IMR-90 (cell line): Measurements from ENCODE around the gene CST7. TPM values are rescaled to one million over a fixed set of nuclear protein-coding genes. Genes with fewer than 3 reads are reported as not detected.

ENCODE experiments used
- ATAC-seq: fragments of 200-7000 bp; cut with Tn5 transposase; 2 replicates; pipeline ENCODE4 v1.9.1; 2020; ENCODE audit warnings: low read depth, mild to moderate bottlenecking, moderate library complexity
- BruUV-seq: library from RNA; stranded (reverse); fragments of 400-500 nt; replicated peaks from 2 replicates; lab custom pipeline; 2021; lab: Mats Ljungman, UMichigan
- CTCF ChIA-PET: fragments of 300-600 bp; formaldehyde crosslinking; extraction: SDS; loops from one replicate; lab custom pipeline; 2021; ENCODE audit warnings: antibody characterized with exemption; lab: Yijun Ruan, JAX
- POLR2A ChIA-PET: fragments of 300-600 bp; sonication (Branson Sonifier 250); formaldehyde crosslinking; loops from one replicate; lab custom pipeline; 2022; ENCODE audit warnings: antibody characterized with exemption; ENCODE audit not compliant: unreplicated experiment; lab: Charles Lee
- DNase-seq: peaks from one replicate; pipeline ENCODE4 v3.0.0; 2013
- H2AFZ ChIP-seq: replicated peaks from 2 replicates; pipeline ENCODE3; 2013; ENCODE audit warnings: low read length, mild to moderate bottlenecking; ENCODE audit not compliant: poor library complexity
- H2AK5ac ChIP-seq: 2 replicates; pipeline ENCODE4 v1.6.1; 2013; ENCODE audit warnings: low read depth, low read length, inconsistent platforms
- H2AK9ac ChIP-seq: replicated peaks from 2 replicates; pipeline ENCODE3; 2013; ENCODE audit warnings: mild to moderate bottlenecking, low read depth, low read length, moderate library complexity; ENCODE audit not compliant: poor library complexity
- H2BK120ac ChIP-seq: 2 replicates; pipeline ENCODE4 v1.6.1; 2013; ENCODE audit warnings: low read depth, low read length, inconsistent platforms
- H2BK15ac ChIP-seq: 3 replicates; pipeline ENCODE4 v1.6.1; 2013; ENCODE audit warnings: low read depth, low read length, inconsistent platforms
- H2BK20ac ChIP-seq: 2 replicates; pipeline ENCODE4 v1.6.1; 2013; ENCODE audit warnings: low read depth, mild to moderate bottlenecking, inconsistent platforms, low read length, moderate library complexity
- H2BK5ac ChIP-seq: 2 replicates; pipeline ENCODE4 v1.6.1; 2013; ENCODE audit warnings: mild to moderate bottlenecking, low read depth, low read length, inconsistent platforms; ENCODE audit not compliant: poor library complexity, severe bottlenecking
- H3K14ac ChIP-seq: replicated peaks from 2 replicates; pipeline ENCODE4 v1.6.1; 2013; ENCODE audit warnings: low read depth, low read length, inconsistent platforms
- H3K18ac ChIP-seq: 2 replicates; pipeline ENCODE4 v1.6.1; 2013; ENCODE audit warnings: low read depth, low read length, control low read depth
- H3K23ac ChIP-seq: 2 replicates; pipeline ENCODE4 v1.6.1; 2013; ENCODE audit warnings: low read depth, low read length, inconsistent platforms
- H3K27ac ChIP-seq: 2 replicates; pipeline ENCODE4 v1.5.1; 2013; ENCODE audit warnings: mild to moderate bottlenecking, control low read depth, low read length; ENCODE audit not compliant: insufficient read depth
- H3K27me3 ChIP-seq: 2 replicates; pipeline ENCODE4 v1.6.1; 2013; ENCODE audit warnings: low read length; ENCODE audit not compliant: control insufficient read depth, insufficient read depth
- H3K36me3 ChIP-seq: 2 replicates; pipeline ENCODE4 v1.6.1; 2013; ENCODE audit warnings: low read length, mixed read lengths; ENCODE audit not compliant: control insufficient read depth, insufficient read depth
- H3K4ac ChIP-seq: 2 replicates; pipeline ENCODE4 v1.6.1; 2013; ENCODE audit warnings: low read depth, low read length, inconsistent platforms
- H3K4me1 ChIP-seq: 2 replicates; pipeline ENCODE4 v1.6.1; 2013; ENCODE audit warnings: low read length, mixed read lengths; ENCODE audit not compliant: control insufficient read depth, insufficient read depth
- H3K4me2 ChIP-seq: 2 replicates; pipeline ENCODE4 v1.6.1; 2013; ENCODE audit warnings: low read depth, mild to moderate bottlenecking, control low read depth, low read length, moderate library complexity
- H3K4me3 ChIP-seq: 2 replicates; pipeline ENCODE4 v1.5.1; 2013; ENCODE audit warnings: low read depth, mild to moderate bottlenecking, control low read depth, low read length, moderate library complexity; ENCODE audit not compliant: insufficient read depth
- H3K56ac ChIP-seq: 2 replicates; pipeline ENCODE4 v1.6.1; 2013; ENCODE audit warnings: low read length, inconsistent platforms; ENCODE audit not compliant: insufficient read depth; ENCODE audit errors: extremely low read depth
- H3K79me1 ChIP-seq, 2 experiments: 2 replicates each; pipeline ENCODE4 v1.6.1; 2013; ENCODE audit warnings: low read length in 2 of 2, inconsistent platforms in 1 of 2, low read depth in 1 of 2
- H3K9ac ChIP-seq: 2 replicates; pipeline ENCODE4 v1.6.1; 2013; ENCODE audit warnings: low read depth, low read length, control low read depth
- H3K9me1 ChIP-seq: 2 replicates; pipeline ENCODE4 v1.6.1; 2013; ENCODE audit warnings: low read length, inconsistent platforms; ENCODE audit not compliant: insufficient read depth
- H3K9me3 ChIP-seq: 2 replicates; pipeline ENCODE4 v1.6.1; 2013; ENCODE audit warnings: low read length; ENCODE audit not compliant: control insufficient read depth, insufficient read depth
- H4K20me1 ChIP-seq: 2 replicates; pipeline ENCODE4 v1.6.1; 2013; ENCODE audit warnings: low read length, inconsistent platforms; ENCODE audit not compliant: insufficient read depth
- H4K5ac ChIP-seq: 2 replicates; pipeline ENCODE4 v1.6.1; 2013; ENCODE audit warnings: mild to moderate bottlenecking, low read depth, low read length, control low read depth
- H4K8ac ChIP-seq, 2 experiments: 2 replicates each; pipeline ENCODE4 v1.6.1; 2013; ENCODE audit warnings: low read depth in 2 of 2, low read length in 2 of 2, control low read depth in 1 of 2, inconsistent platforms in 1 of 2
- H4K91ac ChIP-seq: 2 replicates; pipeline ENCODE4 v1.6.1; 2013; ENCODE audit warnings: low read depth, low read length, inconsistent platforms; ENCODE audit not compliant: insufficient read depth
- CEBPB ChIP-seq: IDR thresholded peaks from 2 replicates; pipeline ENCODE4 v1.6.1; 2012; ENCODE audit warnings: low read depth, low read length, improper control_type of control experiment
- CHD1 ChIP-seq: IDR thresholded peaks from 2 replicates; pipeline ENCODE4 v1.6.1; 2012; ENCODE audit warnings: low read depth, low read length, improper control_type of control experiment
- CTCF ChIP-seq: conservative IDR thresholded peaks from 2 replicates; pipeline ENCODE4 v1.5.1; 2012; ENCODE audit warnings: mild to moderate bottlenecking, low read depth, low read length, improper control_type of control experiment
- MAFK ChIP-seq: IDR thresholded peaks from 2 replicates; pipeline ENCODE4 v1.6.1; 2012; ENCODE audit warnings: low read depth, low read length, improper control_type of control experiment
- MAZ ChIP-seq: IDR thresholded peaks from 2 replicates; pipeline ENCODE4 v1.6.1; 2012; ENCODE audit warnings: low read depth, mild to moderate bottlenecking, low read length, improper control_type of control experiment, moderate library complexity, borderline replicate concordance
- RAD21 ChIP-seq: IDR thresholded peaks from 2 replicates; pipeline ENCODE4 v1.6.1; 2012; ENCODE audit warnings: low read length, improper control_type of control experiment
- RCOR1 ChIP-seq: IDR thresholded peaks from 2 replicates; pipeline ENCODE4 v1.6.1; 2012; ENCODE audit warnings: mild to moderate bottlenecking, low read length, improper control_type of control experiment; ENCODE audit not compliant: insufficient replicate concordance
- RFX5 ChIP-seq: IDR thresholded peaks from 2 replicates; pipeline ENCODE4 v1.8.0; 2012; ENCODE audit warnings: low read depth, mild to moderate bottlenecking, low read length, moderate library complexity
- SMC3 ChIP-seq: fragments of 150-350 bp; IDR thresholded peaks from 2 replicates; pipeline ENCODE4 v1.6.1; 2016; ENCODE audit warnings: low read depth, mild to moderate bottlenecking, antibody characterized with exemption, low read length, moderate library complexity
- WGBS, 2 experiments: methylation state at CpG; one replicate each; pipeline versions ENCODE4 v1.1.5 to v1.1.7; 2013; ENCODE audit warnings: missing lambda C conversion rate in 2 of 2; ENCODE audit not compliant: insufficient read length in 1 of 2; ENCODE audit errors: extremely low coverage in 2 of 2; 5-methylcytosine and 5-hydroxymethylcytosine counted together
- dilution Hi-C: fragments of 300-500 bp; cut with HindIII; formaldehyde crosslinking; loops from one replicate; pipeline ENCODE4 v1.14.3; 2018; ENCODE audit warnings: low sequenced_read_pairs; ENCODE audit not compliant: unreplicated experiment
- in situ Hi-C: fragments of 300-500 bp; cut with MboI; formaldehyde crosslinking; loops from 3 replicates; pipeline ENCODE4 v1.14.3; 2019; ENCODE audit warnings: low sequenced_read_pairs, inconsistent platforms, mixed read lengths
- intact Hi-C: fragments of 100-400 bp; cut with micrococcal nuclease; formaldehyde crosslinking; loops from 2 replicates; pipeline ENCODE4 v1.10.0; 2022
- polyA plus RNA-seq, 3 experiments: library from polyadenylated mRNA; depleted of rRNA; stranded (reverse); fragments of >200 nt; gene quantifications; 2 replicates each; pipeline ENCODE4 v1.2.3, GENCODE V29; 2012; ENCODE audit warnings: low replicate concordance in 1 of 3
- total RNA-seq: library from RNA; depleted of rRNA; stranded (reverse); fragments of >200 nt; gene quantifications from 2 replicates; pipeline ENCODE4 v1.2.3, GENCODE V29; 2012

Gene CST7
- total and polyA plus RNA-seq, 2 of the 4 experiments (the other 2 are of a cell fraction), result not detected

- no peak for DNase-seq
- H3K9me3 ChIP-seq, result no peaks in the 10 kb centered on the region
- no peak overlapping the region for H2AK9ac ChIP-seq
- POLR2A ChIA-PET, result no interaction called here
- no peaks in the 10 kb centered on the region for H3K36me3 ChIP-seq
- no peak overlapping the region for H2BK5ac ChIP-seq
- no peak overlapping the region for H3K18ac ChIP-seq
- H4K8ac ChIP-seq, result no peak overlapping the region
- peaks cover 32% of the 10 kb centered on the region for H3K27me3 ChIP-seq
- intact Hi-C loops, result no loop called here
- in situ Hi-C loops, result loop anchor here (5.0 to 25.0 kb wide), 5 partner anchors 63 to 863 kb away; partner anchors contain the start of genes NINL and ZNF337
- ATAC-seq, result no peak
- no CpG with 5 or more reads among the region's 4 CpGs for WGBS, 2 experiments
- H3K23ac ChIP-seq, result no peak overlapping the region
- no peak overlapping the region for H3K9ac ChIP-seq
- H3K56ac ChIP-seq, result no peak overlapping the region
- H4K20me1 ChIP-seq, result no peaks in the 10 kb centered on the region
- no peak overlapping the region for H3K4me3 ChIP-seq
- H3K14ac ChIP-seq, result no peak overlapping the region
- BruUV-seq, result no TSS peak
- no peak overlapping the region for H4K91ac ChIP-seq
- no peak overlapping the region for H3K27ac ChIP-seq
- no peak overlapping the region for H2BK120ac ChIP-seq
- H4K5ac ChIP-seq, result no peak overlapping the region
- no peak for TF ChIP-seq MAFK
- no peak for TF ChIP-seq RCOR1
- no peak for TF ChIP-seq RAD21
- TF ChIP-seq CHD1, result no peak
- no peak for TF ChIP-seq MAZ
- TF ChIP-seq SMC3, result no peak
- no peak for TF ChIP-seq CEBPB
- TF ChIP-seq CTCF, result no peak
- no peak for TF ChIP-seq RFX5
- H3K4me2 ChIP-seq, result no peak overlapping the region
- dilution Hi-C loops, result no loop called here
- CTCF ChIA-PET, result no interaction called here
- no peak overlapping the region for H3K4ac ChIP-seq
- H2BK15ac ChIP-seq, result no peak overlapping the region
- H2AFZ ChIP-seq, result no peak overlapping the region
- no peaks in the 10 kb centered on the region for H3K9me1 ChIP-seq
- no peak overlapping the region for H2AK5ac ChIP-seq
- H3K4me1 ChIP-seq, result peaks cover 2% of the 10 kb centered on the region; the same call in 1 of the 2 replicates
- H2BK20ac ChIP-seq, result no peak overlapping the region
- H3K79me1 ChIP-seq, result no peaks in the 10 kb centered on the region
Measured at GRCh38 chr20:24999568-24999967, 50.5 kb downstream of the CST7 start.
